Left lung (tissue), 10 donors: Measurements from ENCODE around the gene BMPR1B. TPM values are rescaled to one million over a fixed set of nuclear protein-coding genes. Genes with fewer than 3 reads are reported as not detected.

Source experiments
- ATAC-seq: fragments of 200-7000 bp; cut with Tn5 transposase; one replicate; pipeline ENCODE4 v1.9.1; 2020; ENCODE audit warnings: moderate library complexity
- DNase-seq, 4 donors: peaks; one replicate each; pipeline ENCODE4 v3.0.0-alpha.2; 2013 to 2020
- H3K27ac ChIP-seq, 2 donors: fragments of 200-600 bp; sonication (generic) in 1 of 2; one replicate each; pipeline versions ENCODE4 v1.5.0 to v1.8.0; 2020 to 2021
- H3K27me3 ChIP-seq, 2 donors: fragments of 200-600 bp; sonication (generic) in 1 of 2; one replicate each; pipeline versions ENCODE4 v1.5.0 to v1.8.0; 2020 to 2021
- H3K36me3 ChIP-seq, 2 donors: fragments of 200-600 bp; sonication (generic) in 1 of 2; one replicate each; pipeline versions ENCODE4 v1.5.0 to v1.8.0; 2020 to 2021
- H3K4me1 ChIP-seq, 2 donors: fragments of 200-600 bp; one replicate each; pipeline ENCODE4 v1.8.0; 2021
- H3K4me3 ChIP-seq, 2 donors: fragments of 200-600 bp; sonication (generic) in 1 of 2; one replicate each; pipeline versions ENCODE4 v1.5.0 to v1.8.0; 2020 to 2021; ENCODE audit warnings: mild to moderate bottlenecking in 1 of 2
- H3K9me3 ChIP-seq, 2 donors: fragments of 200-600 bp; sonication (generic) in 1 of 2; one replicate each; pipeline versions ENCODE4 v1.5.0 to v1.8.0; 2020 to 2021
- intact Hi-C, 2 donors: fragments of 100-400 bp; cut with DNase I; formaldehyde crosslinking; loops; one replicate each; pipeline versions ENCODE4 v1.11.2 to v1.14.2; 2022
- polyA plus RNA-seq, 6 donors: library from polyadenylated mRNA; unstranded; fragments of 120-200 nt; gene quantifications; one replicate each; pipeline ENCODE4 v1.2.1, GENCODE V29; 2013; ENCODE audit not compliant: insufficient read length in 6 of 6
- total RNA-seq, 2 donors: library from RNA; stranded (reverse); fragmentation: NEBNext Ultra II Directional; extraction: Animal tissue kit (Norgen Biotek cat#: 25700); gene quantifications; one replicate each; pipeline ENCODE4 v1.2.1, GENCODE V29; 2021
- TF ChIP-seq, protein P1 (sequence below), 2 donors: fragments of 200-600 bp; sonication (generic) in 1 of 2; IDR thresholded peaks; one replicate each; pipeline versions ENCODE4 v1.5.0 to v1.8.0; 2021; ENCODE audit warnings: antibody characterized with exemption in 2 of 2
- donor health status: DM: no; HTN: yes; CAD: no.
- donor health status: DM: no; HTN: no; CAD: no.

BMPR1B gene
- total and polyA plus RNA-seq, 8 donors = 0.61 to 3.3 (median 1.1) TPM

DNA sequence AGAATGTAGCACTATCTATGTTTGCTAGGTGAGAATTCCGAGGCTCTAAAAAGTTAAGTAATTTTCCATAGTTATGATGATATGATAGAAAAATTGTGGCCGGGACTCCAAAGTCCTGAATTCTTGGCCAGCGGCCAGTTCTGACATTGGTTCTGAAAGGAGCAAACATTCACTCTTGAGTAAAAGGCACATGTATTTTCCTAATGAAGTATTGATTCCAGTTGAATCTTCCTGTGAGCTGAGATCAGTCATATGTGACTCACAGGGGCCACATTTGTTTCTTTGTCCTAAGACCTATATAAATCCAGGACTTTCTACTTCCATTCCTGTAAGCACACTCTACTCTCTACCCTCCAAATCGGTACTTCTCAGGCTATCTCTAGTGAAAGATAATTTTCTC, 349.9 kb downstream of the BMPR1B start:
- Histone ChIP-seq H3K9me3 (no peaks in the 10 kb centered on the region), H3K27me3 (no peaks in the 10 kb centered on the region), H3K27ac (no peak overlapping the region), H3K4me3 (no peak overlapping the region), H3K36me3 (no peaks in the 10 kb centered on the region), H3K4me1 (no peaks in the 10 kb centered on the region)
- no peak for DNase-seq
- ATAC-seq = no peak
- TF ChIP-seq, protein P1, sequence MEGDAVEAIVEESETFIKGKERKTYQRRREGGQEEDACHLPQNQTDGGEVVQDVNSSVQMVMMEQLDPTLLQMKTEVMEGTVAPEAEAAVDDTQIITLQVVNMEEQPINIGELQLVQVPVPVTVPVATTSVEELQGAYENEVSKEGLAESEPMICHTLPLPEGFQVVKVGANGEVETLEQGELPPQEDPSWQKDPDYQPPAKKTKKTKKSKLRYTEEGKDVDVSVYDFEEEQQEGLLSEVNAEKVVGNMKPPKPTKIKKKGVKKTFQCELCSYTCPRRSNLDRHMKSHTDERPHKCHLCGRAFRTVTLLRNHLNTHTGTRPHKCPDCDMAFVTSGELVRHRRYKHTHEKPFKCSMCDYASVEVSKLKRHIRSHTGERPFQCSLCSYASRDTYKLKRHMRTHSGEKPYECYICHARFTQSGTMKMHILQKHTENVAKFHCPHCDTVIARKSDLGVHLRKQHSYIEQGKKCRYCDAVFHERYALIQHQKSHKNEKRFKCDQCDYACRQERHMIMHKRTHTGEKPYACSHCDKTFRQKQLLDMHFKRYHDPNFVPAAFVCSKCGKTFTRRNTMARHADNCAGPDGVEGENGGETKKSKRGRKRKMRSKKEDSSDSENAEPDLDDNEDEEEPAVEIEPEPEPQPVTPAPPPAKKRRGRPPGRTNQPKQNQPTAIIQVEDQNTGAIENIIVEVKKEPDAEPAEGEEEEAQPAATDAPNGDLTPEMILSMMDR (IDR thresholded peaks at IDR 0.05) = no peak
- intact Hi-C loops = no loop called here

DNA sequence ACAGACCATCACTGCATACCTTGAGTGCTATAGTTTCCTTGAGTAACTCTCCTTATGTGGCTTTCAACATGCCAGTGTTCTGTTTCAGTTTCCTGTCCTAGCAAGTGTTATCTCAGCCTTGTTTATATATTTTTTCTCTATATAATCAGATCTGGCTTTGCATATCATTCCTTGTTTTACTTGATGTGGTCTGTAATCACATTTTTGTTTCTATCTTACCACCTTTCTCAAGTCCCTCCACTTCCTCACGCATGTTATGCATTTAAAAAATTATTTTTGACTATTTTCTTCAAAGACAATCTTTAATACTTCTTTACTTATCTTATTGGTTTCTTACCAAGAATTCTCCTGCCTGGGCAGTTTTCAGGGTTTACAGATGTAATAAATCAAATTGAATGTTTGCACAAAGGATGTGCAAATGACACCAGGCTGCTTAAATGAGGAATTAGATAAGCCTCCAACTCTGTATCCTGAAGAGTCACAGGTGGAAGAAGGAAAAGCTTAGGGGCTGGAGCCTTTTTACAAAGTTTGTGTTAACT, 351.2 kb downstream of the BMPR1B start:
- Histone ChIP-seq H3K36me3 (no peaks in the 10 kb centered on the region), H3K9me3 (no peaks in the 10 kb centered on the region), H3K27me3 (no peaks in the 10 kb centered on the region), H3K4me3 (no peak overlapping the region), H3K27ac (no peak overlapping the region), H3K4me1 (no peaks in the 10 kb centered on the region)
- DNase-seq = no peak
- TF ChIP-seq, protein P1 (IDR thresholded peaks at IDR 0.05) = no peak
- ATAC-seq = no peak
- intact Hi-C loops = no loop called here

DNA sequence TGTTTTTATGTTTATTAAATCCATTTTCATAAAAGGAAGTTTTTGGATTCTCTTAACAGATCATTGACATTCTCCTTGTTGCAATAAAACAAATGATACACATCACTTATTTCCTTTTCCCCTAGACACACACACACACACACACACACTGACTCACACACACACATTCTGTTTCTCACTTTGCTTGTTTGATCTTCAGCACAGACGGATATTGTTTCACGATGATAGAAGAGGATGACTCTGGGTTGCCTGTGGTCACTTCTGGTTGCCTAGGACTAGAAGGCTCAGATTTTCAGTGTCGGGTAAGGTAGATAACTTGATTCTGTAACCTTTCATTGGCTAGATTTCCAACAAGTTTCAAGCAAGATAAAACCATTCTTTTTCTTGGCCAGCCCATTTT, 356.8 kb downstream of the BMPR1B start:
- ATAC-seq (no peak), DNase-seq (no peak)
- Histone ChIP-seq H3K27me3 (no peaks in the 10 kb centered on the region), H3K36me3 (no peaks in the 10 kb centered on the region), H3K4me1 (no peaks in the 10 kb centered on the region), H3K27ac (no peak overlapping the region), H3K9me3 (no peaks in the 10 kb centered on the region), H3K4me3 (no peak overlapping the region)
- TF ChIP-seq, protein P1 (IDR thresholded peaks at IDR 0.05) = no peak
- intact Hi-C loops = no loop called here

DNA sequence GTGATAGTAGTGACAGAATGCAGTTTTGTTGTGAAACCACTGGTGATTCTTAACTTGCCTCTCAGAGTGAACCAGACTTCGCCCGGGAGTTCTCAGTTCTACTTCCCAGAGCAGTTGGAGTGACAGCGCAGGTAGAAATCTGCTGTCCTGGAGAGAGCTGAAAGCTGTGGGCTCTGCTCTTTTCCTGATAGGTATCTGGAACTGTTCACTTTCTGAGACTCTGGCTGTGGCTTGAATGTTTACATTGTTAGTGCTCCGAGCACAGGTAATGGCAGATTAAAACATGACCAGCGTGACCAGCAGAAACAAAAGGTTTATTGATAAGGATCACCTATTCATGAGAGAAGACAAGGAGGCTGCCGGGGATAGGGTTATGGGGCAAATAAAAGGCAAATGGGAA, 360.7 kb downstream of the BMPR1B start:
- Histone ChIP-seq H3K36me3 (no peaks in the 10 kb centered on the region), H3K9me3 (no peaks in the 10 kb centered on the region), H3K27ac (no peak overlapping the region), H3K4me1 (no peaks in the 10 kb centered on the region), H3K27me3 (no peaks in the 10 kb centered on the region), H3K4me3 (no peak overlapping the region)
- ATAC-seq (no peak), DNase-seq (no peak)
- TF ChIP-seq, protein P1 (IDR thresholded peaks at IDR 0.05) = no peak
- intact Hi-C loops = no loop called here

DNA sequence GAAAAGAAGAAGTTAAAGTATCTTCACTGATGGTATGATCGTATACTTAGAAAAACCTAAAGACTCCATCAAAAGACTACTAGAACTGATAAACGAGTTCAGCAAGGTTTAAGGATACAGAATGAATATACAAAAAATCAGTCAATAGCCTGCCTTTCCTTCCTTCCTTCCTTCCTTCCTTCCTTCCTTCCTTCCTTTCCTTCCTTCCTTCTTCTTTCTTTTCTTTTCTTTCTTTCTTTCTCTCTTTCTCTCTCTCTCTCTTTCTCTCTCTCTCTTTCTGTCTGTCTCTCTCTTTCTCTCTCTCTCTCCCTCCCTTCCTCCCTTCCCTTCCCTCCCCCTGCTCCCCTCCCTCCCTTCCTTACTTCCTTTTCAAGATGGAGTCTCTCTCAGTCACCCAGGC, 362.7 kb downstream of the BMPR1B start:
- Histone ChIP-seq H3K27ac (no peak overlapping the region), H3K27me3 (no peaks in the 10 kb centered on the region), H3K36me3 (no peaks in the 10 kb centered on the region), H3K4me3 (no peak overlapping the region), H3K9me3 (no peaks in the 10 kb centered on the region), H3K4me1 (no peaks in the 10 kb centered on the region)
- ATAC-seq (no peak), DNase-seq (no peak)
- intact Hi-C loops = no loop called here
- TF ChIP-seq, protein P1 (IDR thresholded peaks at IDR 0.05) = no peak
